Skin epidermis (tissue), 12 donors: ENCODE results near the gene MANBA.
A peak's percentile ranks its signal among the peaks of the same experiment; 100 is the strongest.

Experiments
- H3K27ac ChIP-seq, 21 experiments: fragments of 200-600 bp; sonication (generic) in 11 of 21; one replicate each; pipeline ENCODE4 v1.5.0; 2020; ENCODE audit warnings: mild to moderate bottlenecking in 3 of 21, inconsistent platforms in 2 of 21, moderate library complexity in 2 of 21
- H3K4me3 ChIP-seq, 7 experiments: fragments of 200-600 bp; sonication (generic) in 2 of 7; one replicate each; pipeline ENCODE4 v1.5.0; 2020; ENCODE audit warnings: inconsistent platforms in 2 of 7, mild to moderate bottlenecking in 2 of 7, moderate library complexity in 1 of 7

Gene MANBA

DNA sequence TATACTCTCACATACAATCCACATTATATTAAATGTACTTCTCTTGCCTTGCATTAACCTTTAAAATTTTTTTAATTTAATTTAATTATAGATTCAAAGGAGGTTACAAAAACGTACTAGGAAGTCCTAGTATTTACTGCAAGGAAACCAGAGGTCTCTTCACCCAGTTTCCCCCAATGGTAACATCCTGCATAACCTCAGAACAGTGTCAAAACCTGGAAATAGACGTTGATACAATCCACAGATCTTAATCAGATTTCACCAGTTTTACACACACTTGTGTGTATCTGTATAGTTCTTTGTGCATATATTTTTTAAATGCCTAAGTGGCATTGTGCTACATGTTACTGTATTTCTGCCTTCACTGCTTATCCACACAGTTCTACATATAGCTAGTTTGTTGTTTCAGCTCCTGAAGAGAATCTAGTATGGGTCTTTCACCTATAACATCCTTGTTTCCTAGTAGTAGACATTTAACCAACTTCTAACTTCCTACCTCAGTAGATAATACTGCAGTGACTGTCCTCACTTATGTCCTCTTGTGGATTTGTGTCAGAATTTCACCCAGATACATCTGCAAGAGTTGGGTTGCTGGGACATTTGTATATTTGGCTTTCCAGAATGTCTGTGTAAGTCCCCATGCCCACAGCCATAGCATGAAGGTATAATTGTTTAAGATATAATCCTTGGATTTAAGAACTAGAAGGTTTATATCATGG, 156.4 kb downstream of the MANBA start:
- H3K27ac ChIP-seq = no peak overlapping the region
- H3K4me3 ChIP-seq = no peak overlapping the region

DNA sequence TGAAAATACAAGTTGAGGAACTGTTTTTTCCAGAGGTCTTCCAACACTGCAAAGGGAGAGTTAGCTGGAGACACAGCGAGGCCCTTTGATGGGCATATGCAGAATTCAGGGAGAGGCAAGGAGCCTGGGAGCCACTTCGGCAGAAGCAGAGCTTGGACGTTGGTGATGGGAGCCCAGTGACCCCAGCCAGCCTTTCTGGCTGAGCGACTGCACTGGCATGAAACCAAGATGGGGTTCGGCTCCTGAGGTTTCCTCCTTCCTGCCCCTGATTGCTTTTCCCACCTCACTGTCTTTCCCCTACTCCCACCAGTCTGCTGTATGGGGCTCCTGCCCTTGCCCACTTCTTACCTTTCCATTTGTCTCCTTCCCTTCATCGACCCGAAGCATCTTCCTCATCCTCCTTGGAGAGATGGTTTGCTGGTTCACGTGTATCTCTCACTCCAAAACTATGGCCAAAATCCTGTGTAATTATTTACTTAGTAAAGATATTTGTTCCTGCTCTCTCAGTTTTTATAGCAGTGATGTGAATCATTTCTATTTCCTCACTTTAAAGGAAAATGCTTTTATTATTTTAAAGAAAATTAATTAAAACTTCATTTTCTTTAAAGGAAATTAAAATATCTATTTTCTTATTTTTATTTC, 159.1 kb downstream of the MANBA start:
- H3K4me3 ChIP-seq = no peak overlapping the region
- H3K27ac ChIP-seq = no peak overlapping the region

DNA sequence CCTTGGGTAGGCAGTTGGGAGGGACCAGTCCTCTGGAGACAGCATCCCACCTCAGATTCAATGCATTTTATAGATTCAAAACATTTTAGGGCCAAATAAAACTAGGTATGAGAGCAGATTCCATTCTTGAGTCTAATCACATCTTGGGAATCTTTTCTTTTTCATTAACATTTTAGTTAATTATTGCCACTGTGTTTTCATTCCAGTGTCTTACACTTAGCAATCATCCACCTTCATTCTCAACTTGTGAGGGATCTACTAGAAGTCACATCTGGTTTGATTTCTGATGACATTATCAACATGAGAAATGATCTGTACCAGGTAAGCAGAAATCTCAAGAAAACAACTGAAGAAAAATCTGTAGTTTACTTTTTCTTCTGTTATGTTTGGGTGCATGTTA, 160.1 kb downstream of the MANBA start:
- H3K27ac ChIP-seq = peak overlapping the region in 1 of 21 experiments; percentile 7
- H3K4me3 ChIP-seq = no peak overlapping the region

DNA sequence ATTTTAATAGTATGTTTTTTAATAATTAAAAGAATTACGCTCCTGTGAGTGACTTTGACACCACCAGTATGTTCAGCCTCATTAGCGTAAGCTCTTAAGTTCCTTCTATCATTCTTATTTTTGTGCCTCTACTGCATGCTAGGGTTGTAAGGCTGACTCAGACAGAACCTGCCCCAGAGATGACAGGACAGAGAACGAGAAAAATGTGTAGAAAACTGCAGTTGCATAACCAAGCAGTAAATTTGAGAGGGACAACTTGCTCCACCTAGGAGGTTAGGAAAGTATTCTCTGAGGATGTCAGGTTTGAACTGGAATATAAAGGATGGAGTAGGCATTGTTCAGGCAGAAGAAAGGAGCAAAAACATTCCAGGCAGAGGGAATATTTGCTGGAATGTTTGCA, 160.9 kb downstream of the MANBA start:
- H3K27ac ChIP-seq = peak overlapping the region in 2 of 21 experiments; percentile 13 to 26
- no peak overlapping the region for H3K4me3 ChIP-seq

DNA sequence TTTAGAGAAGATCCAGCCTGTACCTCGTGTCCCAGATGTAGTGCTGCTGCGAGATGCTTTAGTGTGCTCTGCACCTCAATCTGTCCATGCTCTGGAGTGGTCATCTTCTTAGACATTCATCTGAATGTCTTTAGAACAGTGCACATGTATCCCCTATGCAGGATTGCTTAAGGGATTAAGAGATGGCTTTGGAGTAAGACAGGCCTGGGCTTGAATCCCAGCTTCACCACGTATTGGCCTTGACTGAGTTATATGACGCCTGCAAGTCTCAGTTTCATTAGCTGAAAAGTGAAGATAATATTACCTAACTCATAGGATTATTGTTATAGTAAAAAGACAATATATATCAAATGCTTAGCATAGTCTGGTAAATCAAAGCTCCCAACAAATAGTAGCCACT, 161.3 kb downstream of the MANBA start:
- Histone ChIP-seq H3K4me3 (no peak overlapping the region), H3K27ac (peak overlapping the region in 4 of 21 experiments; percentile 13 to 82 (median 36))

DNA sequence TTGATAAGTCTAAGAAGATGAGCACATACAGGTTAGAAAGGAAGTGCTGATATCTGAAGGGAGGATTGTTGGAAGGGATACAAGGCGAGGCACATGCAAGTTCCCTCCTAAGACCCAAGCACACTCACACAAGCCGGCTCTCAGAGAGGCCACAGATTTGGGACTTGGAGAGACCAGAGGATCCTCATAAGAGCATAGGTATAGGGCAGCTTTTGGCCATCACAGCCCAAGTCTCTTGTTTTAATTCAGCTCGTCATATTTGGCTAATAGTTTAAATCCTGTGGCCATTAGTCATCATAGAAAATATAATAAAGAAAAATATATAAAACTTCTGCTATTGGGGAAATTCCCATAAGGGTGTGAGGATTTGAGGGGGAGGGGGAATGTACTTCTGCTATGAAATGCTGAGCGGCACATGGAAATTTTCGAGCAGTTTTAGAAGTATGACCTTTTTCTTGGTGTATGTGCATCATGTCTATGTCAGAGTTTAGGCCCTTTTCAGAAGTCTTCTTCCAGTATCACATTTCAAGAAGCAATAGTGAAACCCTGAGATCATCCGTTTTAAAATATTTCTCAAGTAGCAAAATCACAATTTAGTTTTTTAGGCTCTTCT, 161.9 kb downstream of the MANBA start:
- peak overlapping the region in 7 of 21 experiments; percentile 19 to 82 (median 32) for H3K27ac ChIP-seq
- H3K4me3 ChIP-seq = no peak overlapping the region

DNA sequence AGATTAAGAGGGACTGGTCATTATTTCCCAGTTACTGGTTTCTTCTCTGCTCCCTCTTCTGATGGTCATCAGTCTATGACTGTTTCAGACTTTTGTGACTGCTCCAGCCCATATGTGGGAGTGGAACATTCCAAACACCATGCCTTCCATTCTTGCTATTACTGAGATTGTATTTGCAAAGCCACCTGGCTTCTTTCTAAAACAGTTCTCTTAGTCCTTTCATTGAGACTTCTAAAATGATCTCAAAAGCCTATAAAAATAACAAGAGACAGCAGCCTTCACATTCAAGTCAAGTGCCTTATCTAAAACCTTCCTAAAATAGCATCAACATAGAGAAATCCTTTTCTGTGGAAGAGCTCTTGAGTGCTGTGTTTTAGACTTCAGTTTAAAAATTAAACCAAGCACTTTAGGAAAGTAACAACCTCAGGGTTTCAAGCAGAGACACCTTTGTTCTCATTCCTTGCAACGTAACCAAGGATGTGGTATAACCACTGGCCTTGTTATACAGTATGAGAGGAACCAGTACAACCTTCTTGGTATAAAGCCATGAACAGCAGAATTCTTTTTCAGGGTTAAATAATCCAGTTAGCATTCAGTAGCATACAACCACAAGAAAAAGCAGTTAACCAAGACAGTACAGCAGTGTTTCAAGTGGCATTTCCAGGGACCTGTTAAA, 162.5 kb downstream of the MANBA start:
- H3K4me3 ChIP-seq = no peak overlapping the region
- H3K27ac ChIP-seq = peak overlapping the region in 7 of 21 experiments; percentile 19 to 82 (median 32)

DNA sequence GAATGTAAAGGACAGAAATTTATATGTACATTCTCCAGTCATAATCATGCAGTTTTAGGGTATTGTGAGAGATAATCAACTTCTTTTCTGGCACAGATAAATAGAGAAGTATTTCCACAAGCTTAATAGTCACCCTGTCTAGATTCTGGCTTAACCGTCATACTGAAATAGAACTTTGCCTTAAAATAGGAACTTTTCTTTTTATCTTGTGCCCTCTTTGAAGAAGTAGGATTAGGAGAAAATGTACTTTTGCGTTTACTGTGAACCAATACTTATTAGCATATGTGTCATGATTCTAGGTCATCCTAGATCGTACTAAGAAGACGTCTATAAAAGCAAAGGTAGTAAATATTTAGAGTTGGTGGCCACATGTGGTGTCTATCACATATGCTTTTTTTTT, 164.2 kb downstream of the MANBA start:
- Histone ChIP-seq H3K4me3 (no peak overlapping the region), H3K27ac (peak overlapping the region in 1 of 21 experiments; percentile 18)

DNA sequence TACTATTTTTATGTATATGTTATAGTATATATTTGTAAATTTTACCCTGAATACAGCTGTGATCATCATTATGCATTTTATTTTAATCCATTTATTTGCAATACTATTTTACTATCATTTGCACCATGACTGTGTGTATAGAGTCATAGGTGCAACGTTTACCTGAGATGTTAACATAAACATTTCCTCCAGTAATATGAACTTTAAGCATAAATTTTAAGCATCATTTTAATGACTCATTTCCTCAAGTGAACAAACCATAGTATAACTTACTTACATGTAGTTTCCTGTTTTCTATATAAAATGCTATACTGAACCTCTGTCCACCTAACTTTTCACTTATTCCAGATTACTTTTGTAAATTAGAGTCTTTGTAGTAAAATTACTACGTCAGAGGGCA, 166.8 kb downstream of the MANBA start:
- no peak overlapping the region for H3K4me3 ChIP-seq
- no peak overlapping the region for H3K27ac ChIP-seq

DNA sequence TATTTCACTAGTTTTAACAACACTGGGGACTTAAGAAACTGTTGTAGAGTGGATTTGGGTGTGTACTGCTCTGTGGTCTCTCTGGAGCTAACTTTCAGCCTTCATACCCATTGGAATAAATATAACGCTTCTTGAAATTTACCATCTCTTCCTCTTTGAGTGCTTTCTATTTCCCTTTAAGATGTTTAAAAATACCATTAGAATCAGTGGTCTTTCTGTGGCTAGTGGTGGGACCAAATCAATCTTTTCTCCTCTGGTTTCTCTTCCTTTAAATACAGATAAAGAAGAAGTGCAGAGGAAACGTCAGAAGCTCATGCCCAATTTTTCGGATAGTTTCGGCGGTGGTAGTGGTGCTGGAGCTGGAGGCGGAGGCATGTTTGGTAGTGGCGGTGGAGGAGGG, 167.6 kb downstream of the MANBA start:
- H3K4me3 ChIP-seq = no peak overlapping the region
- no peak overlapping the region for H3K27ac ChIP-seq

DNA sequence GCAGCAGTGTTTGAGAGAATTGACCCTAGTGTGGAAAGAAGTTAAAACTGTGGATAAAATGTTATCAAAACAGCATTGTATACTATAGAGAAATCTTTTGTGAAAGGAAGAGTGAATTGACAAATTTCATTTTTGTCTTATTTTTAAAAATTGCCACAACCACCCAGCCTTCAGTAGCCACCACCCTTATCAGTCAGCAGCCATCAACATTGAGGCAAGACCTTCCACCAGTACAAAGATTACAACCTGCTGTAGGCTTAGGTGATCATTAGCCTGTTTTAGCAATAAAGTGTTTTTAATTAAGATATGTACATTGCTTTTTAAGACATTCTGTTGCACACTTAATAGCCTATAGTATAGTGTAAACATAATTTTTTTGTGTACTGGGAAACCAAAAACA, 168.5 kb downstream of the MANBA start:
- Histone ChIP-seq H3K27ac (no peak overlapping the region), H3K4me3 (no peak overlapping the region)

DNA sequence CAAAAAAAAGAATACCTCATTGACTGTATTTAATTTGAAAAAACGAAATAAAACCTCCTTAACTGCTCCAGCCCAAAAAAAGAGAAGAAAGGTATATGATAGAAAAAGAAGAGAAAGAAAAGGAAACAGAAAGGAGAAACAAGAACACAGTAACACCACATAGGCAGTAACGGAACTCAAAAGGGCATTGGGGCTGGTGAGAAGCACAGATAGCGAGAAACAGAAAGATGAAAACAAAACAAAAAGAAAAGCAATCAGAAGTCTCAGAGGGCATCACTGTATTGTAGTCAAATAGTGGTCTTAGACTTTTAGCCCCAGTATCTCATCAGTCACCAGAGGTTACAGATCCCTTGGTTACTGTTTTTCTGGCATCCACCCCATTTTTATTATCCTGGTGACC, 171.0 kb downstream of the MANBA start:
- H3K27ac ChIP-seq = no peak overlapping the region
- H3K4me3 ChIP-seq = no peak overlapping the region

DNA sequence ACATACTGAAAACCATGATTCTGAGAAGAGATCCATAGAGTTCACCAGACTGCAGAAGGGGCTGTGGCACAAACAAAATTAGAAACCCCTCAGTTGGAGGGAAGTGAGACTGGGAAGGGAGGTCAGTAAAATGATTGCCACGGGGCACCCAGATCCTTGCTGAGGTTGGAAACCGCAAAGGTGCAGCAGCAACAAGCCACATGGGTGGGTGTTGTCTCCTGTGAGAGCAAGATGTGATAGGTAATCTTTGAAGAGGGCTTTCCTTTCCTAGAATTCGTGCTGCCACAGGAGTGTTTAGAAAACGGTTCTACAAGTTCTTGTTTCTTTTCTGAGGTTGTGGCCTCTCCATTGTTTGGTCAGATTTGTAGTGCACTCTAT, 174.1 kb downstream of the MANBA start:
- Histone ChIP-seq H3K4me3 (no peak overlapping the region), H3K27ac (peak overlapping the region in 1 of 21 experiments; percentile 38)

DNA sequence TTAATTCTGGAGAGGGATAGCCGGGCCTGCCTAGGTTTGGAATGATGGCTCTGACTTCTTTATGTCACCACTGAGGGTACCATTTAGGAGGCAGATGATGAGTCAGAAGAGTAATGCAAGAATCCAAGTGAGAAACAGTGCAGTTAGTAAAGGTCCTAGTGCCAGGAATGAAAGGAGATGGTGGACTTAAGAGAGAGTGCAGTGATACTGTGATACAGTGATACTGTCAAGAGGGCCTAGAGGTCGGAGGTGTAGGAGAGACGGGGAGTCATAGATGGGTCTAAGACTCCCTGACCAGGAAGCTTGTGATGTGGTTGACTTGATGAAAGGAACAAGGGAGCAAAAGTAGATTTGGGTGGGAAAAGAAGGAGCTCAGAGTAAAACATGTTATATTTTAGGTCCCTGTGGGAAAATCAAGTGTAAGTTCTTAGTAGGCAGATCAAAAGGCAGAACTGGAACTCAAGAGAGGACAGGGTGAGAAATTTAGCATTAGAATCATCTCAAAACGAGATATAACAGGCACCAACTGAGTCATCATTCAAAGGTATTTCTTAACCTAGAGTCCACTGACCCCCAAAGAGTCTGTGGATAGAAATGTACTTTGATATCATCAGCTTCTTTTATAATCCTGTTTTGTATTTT, 174.6 kb downstream of the MANBA start:
- peak overlapping the region in 1 of 21 experiments; percentile 38 for H3K27ac ChIP-seq
- no peak overlapping the region for H3K4me3 ChIP-seq

DNA sequence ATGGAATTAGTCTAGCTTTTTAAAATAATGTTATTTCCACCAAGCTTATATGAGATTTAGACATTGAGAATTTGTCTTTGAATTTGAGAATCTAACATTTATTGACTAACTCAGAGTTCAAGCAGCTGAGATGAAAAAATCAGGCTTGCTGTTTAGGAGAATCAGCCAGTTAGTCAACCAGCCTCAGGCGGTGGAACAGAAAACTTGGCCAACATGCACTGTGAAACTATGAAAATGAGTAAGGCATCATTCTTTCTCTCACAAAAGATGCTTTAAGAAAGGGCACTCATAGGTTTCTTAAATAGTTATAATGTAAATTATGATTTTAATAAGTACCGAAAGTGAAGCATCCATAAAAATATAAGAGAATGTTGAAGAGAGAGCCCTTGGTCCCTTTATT, 175.4 kb downstream of the MANBA start:
- Histone ChIP-seq H3K4me3 (no peak overlapping the region), H3K27ac (no peak overlapping the region)

DNA sequence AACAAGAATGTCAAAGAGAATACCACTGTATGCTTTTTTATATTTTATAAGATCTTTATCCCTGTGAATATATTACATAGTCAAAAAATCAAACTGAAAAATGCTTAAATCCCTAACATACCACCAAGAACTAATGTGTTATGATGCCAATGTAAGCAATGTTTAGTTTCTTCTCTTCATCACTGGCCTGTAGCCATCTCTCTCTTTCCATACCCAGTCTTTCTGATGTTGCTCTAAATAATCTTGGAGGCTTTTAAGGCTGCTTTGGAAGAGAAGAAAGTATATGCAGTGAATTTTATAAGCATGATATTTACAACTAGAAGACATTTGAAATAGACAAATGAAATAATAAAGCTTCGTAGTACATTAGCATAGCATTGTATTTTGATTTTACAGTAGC, 176.7 kb downstream of the MANBA start:
- Histone ChIP-seq H3K27ac (no peak overlapping the region), H3K4me3 (no peak overlapping the region)
